Mesendoderm (in vitro differentiated cells): ENCODE results near the gene SMYD4.
"Not testable (repeated sequence)": the region's sequence is repeated elsewhere in the genome, so short reads cannot be mapped to it uniquely, and the experiment has no call there.

Source experiments
- DNase-seq: peaks from one replicate; pipeline ENCODE4 v3.0.0; 2013
- H2AK5ac ChIP-seq: 2 replicates; pipeline ENCODE4 v1.6.1; 2013; ENCODE audit warnings: low read length, inconsistent platforms
- H2BK120ac ChIP-seq: 2 replicates; pipeline ENCODE4 v1.6.1; 2013; ENCODE audit warnings: low read depth, mild to moderate bottlenecking, low read length, moderate library complexity, mixed read lengths
- H2BK15ac ChIP-seq: replicated peaks from 2 replicates; pipeline ENCODE4 v1.6.1; 2013; ENCODE audit warnings: low read depth, mild to moderate bottlenecking, moderate library complexity
- H2BK5ac ChIP-seq: 2 replicates; pipeline ENCODE4 v1.6.1; 2013; ENCODE audit warnings: low read length, inconsistent platforms
- H3K18ac ChIP-seq: 2 replicates; pipeline ENCODE4 v1.6.1; 2013; ENCODE audit warnings: mild to moderate bottlenecking, low read length, mixed read lengths
- H3K23ac ChIP-seq: one replicate; pipeline ENCODE4 v1.6.1; 2013; ENCODE audit warnings: low read length
- H3K27ac ChIP-seq: 2 replicates; pipeline ENCODE4 v1.5.1; 2013; ENCODE audit warnings: low read depth, mild to moderate bottlenecking, inconsistent platforms, low read length, moderate library complexity
- H3K27me3 ChIP-seq: 2 replicates; pipeline ENCODE4 v1.6.1; 2013; ENCODE audit warnings: low read length, control low read depth, mild to moderate bottlenecking, inconsistent platforms; ENCODE audit not compliant: insufficient read depth, poor library complexity
- H3K36me3 ChIP-seq: 2 replicates; pipeline ENCODE4 v1.6.1; 2013; ENCODE audit warnings: low read length, inconsistent platforms; ENCODE audit not compliant: control insufficient read depth, insufficient read depth
- H3K4ac ChIP-seq: one replicate; pipeline ENCODE4 v1.6.1; 2013; ENCODE audit warnings: low read depth, mild to moderate bottlenecking, low read length, moderate library complexity
- H3K4me1 ChIP-seq: 2 replicates; pipeline ENCODE4 v1.6.1; 2013; ENCODE audit warnings: low read depth, low read length, inconsistent platforms; ENCODE audit not compliant: control insufficient read depth
- H3K4me2 ChIP-seq: 2 replicates; pipeline ENCODE4 v1.6.1; 2013; ENCODE audit warnings: low read length
- H3K4me3 ChIP-seq: 2 replicates; pipeline ENCODE4 v1.5.1; 2013; ENCODE audit warnings: mild to moderate bottlenecking, low read length
- H3K56ac ChIP-seq: one replicate; pipeline ENCODE4 v1.6.1; 2013; ENCODE audit warnings: low read length
- H3K79me1 ChIP-seq: 2 replicates; pipeline ENCODE4 v1.6.1; 2013; ENCODE audit warnings: low read length, inconsistent platforms
- H3K79me2 ChIP-seq: 2 replicates; pipeline ENCODE4 v1.6.1; 2013; ENCODE audit warnings: mild to moderate bottlenecking, low read length; ENCODE audit not compliant: control insufficient read depth, insufficient read depth
- H3K9ac ChIP-seq: 2 replicates; pipeline ENCODE4 v1.6.1; 2013; ENCODE audit warnings: low read length, inconsistent platforms
- H4K5ac ChIP-seq: one replicate; pipeline ENCODE4 v1.6.1; 2013; ENCODE audit warnings: low read length
- H4K8ac ChIP-seq: one replicate; pipeline ENCODE4 v1.6.1; 2013; ENCODE audit warnings: low read depth, mild to moderate bottlenecking, control low read depth, low read length, moderate library complexity
- WGBS: extraction: QIAGEN DNeasy Blood & Tissue Kit; methylation state at CpG from one replicate; pipeline ENCODE4 v1.1.7; 2013; ENCODE audit warnings: low lambda C conversion rate, missing lambda C conversion rate; ENCODE audit not compliant: insufficient coverage; ENCODE audit errors: extremely low coverage; 5-methylcytosine and 5-hydroxymethylcytosine counted together

The SMYD4 gene

GRCh38 chr17:1743088-1743439 is 86.6 kb downstream of the SMYD4 start:
- H3K79me1 ChIP-seq: no peaks in the 10 kb centered on the region
- no peak overlapping the region for H2BK15ac ChIP-seq
- H3K79me2 ChIP-seq: no peaks in the 10 kb centered on the region
- H3K4ac ChIP-seq: no peak overlapping the region
- H2AK5ac ChIP-seq: no peak overlapping the region
- H3K4me2 ChIP-seq: no peak overlapping the region
- H3K4me3 ChIP-seq: no peak overlapping the region
- no peaks in the 10 kb centered on the region for H3K36me3 ChIP-seq
- H3K4me1 ChIP-seq: no peaks in the 10 kb centered on the region
- no peak overlapping the region for H3K27ac ChIP-seq
- WGBS: no CpG with 5 or more reads among the region's 2 CpGs
- no peak overlapping the region for H4K8ac ChIP-seq
- no peak for DNase-seq
- no peak overlapping the region for H4K5ac ChIP-seq
- no peak overlapping the region for H3K23ac ChIP-seq
- no peak overlapping the region for H2BK5ac ChIP-seq
- no peak overlapping the region for H3K9ac ChIP-seq
- H3K27me3 ChIP-seq: no peaks in the 10 kb centered on the region
- no peak overlapping the region for H2BK120ac ChIP-seq
- H3K18ac ChIP-seq: no peak overlapping the region
- no peak overlapping the region for H3K56ac ChIP-seq

- Histone ChIP-seq H3K4ac (no peak within 1 kb of the TSS), H2BK120ac (no peak within 1 kb of the TSS), H3K4me3 (no peak within 1 kb of the TSS), H3K23ac (no peak within 1 kb of the TSS), H3K56ac (no peak within 1 kb of the TSS), H3K36me3 (no peaks in the 10 kb centered on the region), H3K27ac (no peak within 1 kb of the TSS), H3K27me3 (no peaks in the 10 kb centered on the region), H3K18ac (no peak within 1 kb of the TSS), H4K8ac (no peak within 1 kb of the TSS), H3K9ac (no peak within 1 kb of the TSS), H4K5ac (no peak within 1 kb of the TSS), H3K79me1 (no peaks in the 10 kb centered on the region), H2BK5ac (no peak within 1 kb of the TSS), H2BK15ac (no peak within 1 kb of the TSS), H3K4me2 (no peak within 1 kb of the TSS), H3K4me1 (no peaks in the 10 kb centered on the region), H3K79me2 (no peaks in the 10 kb centered on the region), H2AK5ac (no peak within 1 kb of the TSS)
- WGBS: no CpG with 5 or more reads among the region's 10 CpGs
- no peak for DNase-seq
Observed at GRCh38 chr17:1742371-1743087, 87.2 kb downstream of the SMYD4 start, which contains the start of gene SERPINF2. TSS of gene SERPINF2 (plus strand) at chr17:1742871. CDS start at chr17:1744996, 2,125 bp downstream.

- not testable (repeated sequence) for H4K8ac ChIP-seq, H3K4me2 ChIP-seq, H3K36me3 ChIP-seq, H2BK5ac ChIP-seq, H3K9ac ChIP-seq, H3K4me3 ChIP-seq, H3K56ac ChIP-seq, H3K23ac ChIP-seq, H3K27me3 ChIP-seq, H2AK5ac ChIP-seq, H3K18ac ChIP-seq, H2BK15ac ChIP-seq, H3K4ac ChIP-seq, H3K79me2 ChIP-seq, DNase-seq, H4K5ac ChIP-seq, H3K79me1 ChIP-seq, H3K27ac ChIP-seq, H3K4me1 ChIP-seq, H2BK120ac ChIP-seq
- no CpG with 5 or more reads among the region's 7 CpGs for WGBS
Observed at GRCh38 chr17:1741899-1742298, 87.8 kb downstream of the SMYD4 start.

GRCh38 chr17:1737531-1738291 is 92.0 kb downstream of the SMYD4 start:
- Histone ChIP-seq H3K4me2 (no peak overlapping the region), H4K8ac (no peak overlapping the region), H3K4me1 (no peaks in the 10 kb centered on the region), H3K36me3 (peaks cover 1% of the 10 kb centered on the region), H3K27ac (no peak overlapping the region), H3K4me3 (no peak overlapping the region), H2AK5ac (no peak overlapping the region), H4K5ac (no peak overlapping the region), H2BK15ac (no peak overlapping the region), H3K4ac (no peak overlapping the region), H3K27me3 (no peaks in the 10 kb centered on the region), H3K9ac (no peak overlapping the region), H3K18ac (no peak overlapping the region), H2BK5ac (no peak overlapping the region), H2BK120ac (no peak overlapping the region), H3K79me2 (no peaks in the 10 kb centered on the region), H3K79me1 (no peaks in the 10 kb centered on the region), H3K56ac (no peak overlapping the region), H3K23ac (no peak overlapping the region)
- no peak for DNase-seq
- no CpG with 5 or more reads among the region's 21 CpGs for WGBS

GRCh38 chr17:1736348-1737281 is 93.1 kb downstream of the SMYD4 start:
- no peak for DNase-seq
- WGBS: no CpG with 5 or more reads among the region's 25 CpGs

More at GRCh38 chr17:1736348-1737281, 93.1 kb downstream of the SMYD4 start:
- no peak overlapping the region for H3K23ac ChIP-seq
- H3K27me3 ChIP-seq: no peaks in the 10 kb centered on the region
- H2BK120ac ChIP-seq: no peak overlapping the region
- H3K79me2 ChIP-seq: no peaks in the 10 kb centered on the region
- H3K79me1 ChIP-seq: no peaks in the 10 kb centered on the region
- no peak overlapping the region for H3K27ac ChIP-seq
- H2AK5ac ChIP-seq: no peak overlapping the region
- no peak overlapping the region for H3K18ac ChIP-seq
- peaks cover 1% of the 10 kb centered on the region for H3K36me3 ChIP-seq
- H3K4me1 ChIP-seq: no peaks in the 10 kb centered on the region
- no peak overlapping the region for H3K9ac ChIP-seq
- H3K4ac ChIP-seq: no peak overlapping the region
- H4K5ac ChIP-seq: no peak overlapping the region
- H3K4me3 ChIP-seq: no peak overlapping the region
- H4K8ac ChIP-seq: no peak overlapping the region
- H2BK5ac ChIP-seq: no peak overlapping the region
- no peak overlapping the region for H3K4me2 ChIP-seq
- no peak overlapping the region for H2BK15ac ChIP-seq
- H3K56ac ChIP-seq: no peak overlapping the region
